H1 (cell line): ENCODE results near the gene LRP2BP. TPM values are rescaled to one million over a fixed set of nuclear protein-coding genes. Genes with fewer than 3 reads are reported as not detected.

Experiments
- CEBPB ChIP-seq: IDR thresholded peaks from 2 replicates; pipeline ENCODE4 v1.6.1; 2012; ENCODE audit warnings: low read depth, low read length
- KDM1A ChIP-seq: fragments of 200-600, 300-600 bp; sonication (generic); IDR thresholded peaks from 2 replicates; pipeline ENCODE4 v1.7.1; 2016; ENCODE audit warnings: mild to moderate bottlenecking, low read length, borderline replicate concordance
- SP2 ChIP-seq: IDR thresholded peaks from 2 replicates; pipeline ENCODE4 v1.6.1; 2012; ENCODE audit warnings: mild to moderate bottlenecking, low read length, inconsistent platforms
- polyA plus RNA-seq, 7 experiments: library from polyadenylated mRNA; depleted of rRNA in 3 of 7; stranded (reverse) in 5 of 7; unstranded in 2 of 7; fragments of >200 nt in 5 of 7; fragments of 200-250 nt in 2 of 7; gene quantifications; 1 replicate in 5 of 7; 2 replicates in 1 of 7; 4 replicates in 1 of 7; pipeline versions ENCODE4 v1.2.1 to v1.2.3, GENCODE V29; 2011 to 2013; ENCODE audit warnings: missing spikeins in 2 of 7, mixed read lengths in 2 of 7
- total RNA-seq: library from RNA; stranded (reverse); fragmentation: NEBNext Ultra II Directional; extraction: Animal tissue kit (Norgen Biotek cat#: 25700); gene quantifications from 2 replicates; pipeline ENCODE4 v1.2.1, GENCODE V29; 2021
- TF ChIP-seq, protein P1 (sequence below): IDR thresholded peaks from 2 replicates; pipeline ENCODE4 v1.6.1; 2012; ENCODE audit warnings: inconsistent platforms

LRP2BP gene
- total and polyA plus RNA-seq, 2 of the 8 experiments (the other 6 are each of a cell fraction or from before 2014, with no cell fraction given), result 0.12 to 0.30 TPM

DNA sequence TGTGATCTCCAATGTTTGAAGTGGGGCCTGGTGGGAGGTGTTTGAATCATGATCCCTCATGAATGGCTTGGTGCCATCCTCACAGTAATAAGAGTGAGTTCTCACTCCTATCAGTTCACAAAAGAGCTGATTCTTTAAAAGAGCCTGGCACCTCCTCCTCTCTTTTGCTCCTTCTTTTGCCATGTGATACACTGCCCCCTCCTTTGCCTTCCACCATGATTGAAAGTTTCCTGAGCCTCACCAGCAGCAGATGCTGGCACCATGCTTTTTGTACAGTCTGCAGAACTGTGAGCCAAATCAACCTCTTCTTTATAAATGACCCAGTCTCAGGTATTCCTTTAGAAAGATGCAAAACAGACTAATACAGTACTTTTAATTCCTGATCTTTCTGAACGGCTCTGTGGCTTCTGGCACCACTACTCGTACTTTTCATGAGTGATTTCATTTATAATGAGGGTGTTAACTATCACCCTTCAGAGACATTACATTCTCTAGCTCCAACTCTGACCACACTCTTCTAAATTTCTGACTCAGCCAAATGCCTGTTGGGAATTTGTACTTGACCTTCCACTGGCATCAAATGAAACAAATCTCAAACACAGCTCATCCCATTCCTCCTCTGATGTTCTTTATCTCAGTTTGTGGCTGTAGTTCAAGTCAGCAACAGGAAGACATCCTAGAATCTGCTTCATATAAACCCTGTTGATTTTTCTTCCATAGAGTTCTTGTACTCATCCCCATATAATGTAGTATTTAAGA is 25.8 kb upstream of the LRP2BP start (continued):
- TF ChIP-seq, protein P1, sequence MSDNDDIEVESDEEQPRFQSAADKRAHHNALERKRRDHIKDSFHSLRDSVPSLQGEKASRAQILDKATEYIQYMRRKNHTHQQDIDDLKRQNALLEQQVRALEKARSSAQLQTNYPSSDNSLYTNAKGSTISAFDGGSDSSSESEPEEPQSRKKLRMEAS, result no peak
- TF ChIP-seq CEBPB (no peak), SP2 (no peak), KDM1A (no peak)
